AG09309 (cell line): ENCODE measurements around the gene INSL6.

Source experiments
- DNase-seq: peaks from one replicate; pipeline ENCODE4 v3.0.0-alpha.2; 2010; ENCODE audit warnings: low read depth
- H3K4me3 ChIP-seq: 2 replicates; pipeline ENCODE4 v1.5.1; 2011; ENCODE audit warnings: mild to moderate bottlenecking, low read depth, low read length, moderate library complexity; ENCODE audit not compliant: control insufficient read depth
- CTCF ChIP-seq: IDR thresholded peaks from 2 replicates; pipeline ENCODE4 v1.5.1; 2011; ENCODE audit warnings: mild to moderate bottlenecking, low read depth, low read length, inconsistent platforms; ENCODE audit not compliant: insufficient read depth, control insufficient read depth; ENCODE audit errors: missing control alignments

Gene INSL6

GRCh38 chr9:5144217-5144616 is 41.2 kb downstream of the INSL6 start:
- no peak for DNase-seq
- no peak for TF ChIP-seq CTCF

GRCh38 chr9:5140151-5140550 is 45.3 kb downstream of the INSL6 start:
- DNase-seq: no peak
- no peak for TF ChIP-seq CTCF
- H3K4me3 ChIP-seq: no peak overlapping the region

More at GRCh38 chr9:5144217-5144616, 41.2 kb downstream of the INSL6 start:
- H3K4me3 ChIP-seq: no peak overlapping the region

GRCh38 chr9:5122516-5122915 is 62.9 kb downstream of the INSL6 start:
- TF ChIP-seq CTCF: no peak
- H3K4me3 ChIP-seq: no peak overlapping the region
- no peak for DNase-seq

- no peak for DNase-seq
- no peak for TF ChIP-seq CTCF
- H3K4me3 ChIP-seq: no peak overlapping the region
Measured at GRCh38 chr9:5122116-5122515, 63.3 kb downstream of the INSL6 start.

GRCh38 chr9:5113994-5114748 is 71.3 kb downstream of the INSL6 start:
- no peak overlapping the region for H3K4me3 ChIP-seq
- DNase-seq: no peak
- TF ChIP-seq CTCF: no peak
